GM21717 (cell line): ENCODE data around the gene PLD1.

Experiments used
- ATAC-seq: cut with Tn5 transposase; IDR thresholded peaks from one replicate; pipeline ENCODE4 v1.9.1; 2021; ENCODE audit warnings: mild to moderate bottlenecking, moderate library complexity; ENCODE audit not compliant: unreplicated experiment

PLD1 gene

GRCh38 chr3:171797265-171797679 lies 13.0 kb downstream of the PLD1 start:
- no peak for ATAC-seq

- no peak for ATAC-seq
These were observed 13.5 kb downstream of the PLD1 start for GRCh38 chr3:171796625-171797264.

GRCh38 chr3:171792531-171792930 lies 17.8 kb downstream of the PLD1 start:
- ATAC-seq = no peak

GRCh38 chr3:171791692-171792076 lies 18.6 kb downstream of the PLD1 start:
- no peak for ATAC-seq

- no peak for ATAC-seq
These were observed 19.2 kb downstream of the PLD1 start for GRCh38 chr3:171790898-171791691.

- no peak for ATAC-seq
These were observed 19.7 kb downstream of the PLD1 start for GRCh38 chr3:171790574-171790897.

GRCh38 chr3:171789759-171790505 lies 20.4 kb downstream of the PLD1 start:
- ATAC-seq = no peak

GRCh38 chr3:171788546-171789351 lies 21.5 kb downstream of the PLD1 start:
- no peak for ATAC-seq

GRCh38 chr3:171786997-171787396 lies 23.3 kb downstream of the PLD1 start:
- no peak for ATAC-seq

GRCh38 chr3:171784937-171785336 lies 25.3 kb downstream of the PLD1 start:
- no peak for ATAC-seq

- no peak for ATAC-seq
These were observed 25.9 kb downstream of the PLD1 start for GRCh38 chr3:171784387-171784786.

- no peak for ATAC-seq
These were observed 26.7 kb downstream of the PLD1 start for GRCh38 chr3:171783626-171784025.

GRCh38 chr3:171783086-171783485 lies 27.2 kb downstream of the PLD1 start:
- ATAC-seq = no peak

GRCh38 chr3:171782617-171783016 lies 27.7 kb downstream of the PLD1 start:
- ATAC-seq = no peak

- ATAC-seq = no peak
These were observed 28.6 kb downstream of the PLD1 start for GRCh38 chr3:171781711-171782127.

GRCh38 chr3:171778493-171778892 lies 31.8 kb downstream of the PLD1 start:
- ATAC-seq = no peak

- ATAC-seq = no peak
These were observed 32.7 kb downstream of the PLD1 start for GRCh38 chr3:171777596-171777995.

GRCh38 chr3:171776839-171777583 lies 33.3 kb downstream of the PLD1 start:
- ATAC-seq = no peak

- ATAC-seq = no peak
These were observed 33.9 kb downstream of the PLD1 start for GRCh38 chr3:171776411-171776810.

GRCh38 chr3:171775943-171776342 lies 34.3 kb downstream of the PLD1 start:
- no peak for ATAC-seq
